HEK293 (cell line): ENCODE data around the gene ANKRD53.

ENCODE experiments used
- KLF10 ChIP-seq: fragments of 450-650 bp; IDR thresholded peaks from 2 replicates; pipeline ENCODE4 v1.5.1; 2018; ENCODE audit warnings: missing biosample characterization, mild to moderate bottlenecking, missing genetic modification characterization
- MYNN ChIP-seq: fragments of 450-650 bp; formaldehyde crosslinking; IDR thresholded peaks from 2 replicates; pipeline ENCODE4 v1.5.1; 2016; ENCODE audit warnings: missing biosample characterization, missing genetic modification characterization, borderline replicate concordance
- OSR2 ChIP-seq: fragments of 450-650 bp; formaldehyde crosslinking; IDR thresholded peaks from 2 replicates; pipeline ENCODE4 v1.5.1; 2016; ENCODE audit warnings: missing biosample characterization, missing genetic modification characterization
- ZIC2 ChIP-seq: fragments of 450-650 bp; formaldehyde crosslinking; IDR thresholded peaks from 2 replicates; pipeline ENCODE4 v1.5.1; 2016; ENCODE audit warnings: missing biosample characterization, missing genetic modification characterization
- ZNF223 ChIP-seq: fragments of 450-650 bp; formaldehyde crosslinking; IDR thresholded peaks from 2 replicates; pipeline ENCODE4 v1.5.1; 2016; ENCODE audit warnings: missing biosample characterization, missing genetic modification characterization
- ZNF274 ChIP-seq, 2 experiments: fragments of 200-500 bp in 1 of 2; fragments of 450-650 bp in 1 of 2; sonication (Bioruptor generic) in 1 of 2; formaldehyde crosslinking in 1 of 2; IDR thresholded peaks; 2 replicates each; pipeline versions ENCODE4 v1.5.1 to v1.6.1; 2014 to 2016; ENCODE audit warnings: borderline replicate concordance in 1 of 2, inconsistent platforms in 1 of 2, low read length in 1 of 2, missing biosample characterization in 1 of 2, missing genetic modification characterization in 1 of 2
- ZNF335 ChIP-seq: fragments of 450-650 bp; formaldehyde crosslinking; conservative IDR thresholded peaks from 2 replicates; pipeline ENCODE4 v1.5.1; 2016; ENCODE audit warnings: missing biosample characterization, missing genetic modification characterization
- ZNF341 ChIP-seq: fragments of 450-650 bp; formaldehyde crosslinking; IDR thresholded peaks from 2 replicates; pipeline ENCODE4; 2016; ENCODE audit warnings: low read depth, missing biosample characterization, missing genetic modification characterization
- ZNF416 ChIP-seq: fragments of 450-650 bp; formaldehyde crosslinking; IDR thresholded peaks from 2 replicates; pipeline ENCODE4 v1.5.1; 2016; ENCODE audit warnings: missing biosample characterization, missing genetic modification characterization
- ZNF530 ChIP-seq: fragments of 450-650 bp; formaldehyde crosslinking; IDR thresholded peaks from 2 replicates; pipeline ENCODE4 v1.5.1; 2016; ENCODE audit warnings: low read depth, missing biosample characterization, missing genetic modification characterization
- ZSCAN4 ChIP-seq: fragments of 450-650 bp; formaldehyde crosslinking; IDR thresholded peaks from 2 replicates; pipeline ENCODE4 v1.5.1; 2017; ENCODE audit warnings: missing biosample characterization, missing genetic modification characterization
- TF ChIP-seq, protein P1 (sequence below): fragments of 450-650 bp; formaldehyde crosslinking; IDR thresholded peaks from 2 replicates; pipeline ENCODE4 v1.5.1; 2016; ENCODE audit warnings: missing biosample characterization, missing genetic modification characterization
- TF ChIP-seq, protein P2 (sequence below): fragments of 450-650 bp; formaldehyde crosslinking; IDR thresholded peaks from 2 replicates; pipeline ENCODE4 v1.5.1; 2016; ENCODE audit warnings: missing biosample characterization, missing genetic modification characterization
- TF ChIP-seq, protein P3 (sequence below): IDR thresholded peaks from 2 replicates; pipeline ENCODE4 v1.6.1; 2011; ENCODE audit warnings: mild to moderate bottlenecking, low read depth, low read length, borderline replicate concordance

DNA sequence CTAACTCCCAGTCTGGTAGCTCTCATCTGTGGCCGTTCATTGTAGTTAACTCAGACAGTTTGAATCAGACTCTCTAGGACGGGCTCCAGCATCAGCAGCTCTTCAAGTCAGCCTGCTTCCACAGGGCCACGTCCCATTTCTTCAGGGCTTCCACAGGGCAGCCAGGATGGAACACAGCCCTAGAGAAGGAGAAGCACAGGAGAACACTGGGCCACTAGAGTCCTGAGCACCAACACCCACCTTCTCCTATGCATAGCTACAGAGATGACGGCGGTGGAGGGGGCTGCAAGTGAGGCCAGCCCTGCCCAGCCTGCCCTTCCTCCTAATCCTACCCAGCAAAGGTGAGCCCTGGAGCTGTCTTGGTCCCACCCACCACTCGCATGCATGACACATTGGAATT, 26.4 kb downstream of the ANKRD53 start:
- no peak for TF ChIP-seq ZNF335 (tag by site-specific recombination)
- no peak for TF ChIP-seq ZNF341 (tag by site-specific recombination)
- TF ChIP-seq ZNF530 (tag by site-specific recombination): no peak
- TF ChIP-seq ZNF416: no peak
- TF ChIP-seq, protein P1, sequence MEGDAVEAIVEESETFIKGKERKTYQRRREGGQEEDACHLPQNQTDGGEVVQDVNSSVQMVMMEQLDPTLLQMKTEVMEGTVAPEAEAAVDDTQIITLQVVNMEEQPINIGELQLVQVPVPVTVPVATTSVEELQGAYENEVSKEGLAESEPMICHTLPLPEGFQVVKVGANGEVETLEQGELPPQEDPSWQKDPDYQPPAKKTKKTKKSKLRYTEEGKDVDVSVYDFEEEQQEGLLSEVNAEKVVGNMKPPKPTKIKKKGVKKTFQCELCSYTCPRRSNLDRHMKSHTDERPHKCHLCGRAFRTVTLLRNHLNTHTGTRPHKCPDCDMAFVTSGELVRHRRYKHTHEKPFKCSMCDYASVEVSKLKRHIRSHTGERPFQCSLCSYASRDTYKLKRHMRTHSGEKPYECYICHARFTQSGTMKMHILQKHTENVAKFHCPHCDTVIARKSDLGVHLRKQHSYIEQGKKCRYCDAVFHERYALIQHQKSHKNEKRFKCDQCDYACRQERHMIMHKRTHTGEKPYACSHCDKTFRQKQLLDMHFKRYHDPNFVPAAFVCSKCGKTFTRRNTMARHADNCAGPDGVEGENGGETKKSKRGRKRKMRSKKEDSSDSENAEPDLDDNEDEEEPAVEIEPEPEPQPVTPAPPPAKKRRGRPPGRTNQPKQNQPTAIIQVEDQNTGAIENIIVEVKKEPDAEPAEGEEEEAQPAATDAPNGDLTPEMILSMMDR: no peak
- TF ChIP-seq OSR2 (tag by site-specific recombination): no peak
- no peak for TF ChIP-seq KLF10 (tag by site-specific recombination)
- TF ChIP-seq ZNF274 (IDR thresholded peaks at IDR 0.05; ENCODE audit: low read length): no peak
- TF ChIP-seq ZNF274 (tag by site-specific recombination; IDR thresholded peaks at IDR 0.05; ENCODE audit: borderline replicate concordance): no peak
- TF ChIP-seq, protein P2, sequence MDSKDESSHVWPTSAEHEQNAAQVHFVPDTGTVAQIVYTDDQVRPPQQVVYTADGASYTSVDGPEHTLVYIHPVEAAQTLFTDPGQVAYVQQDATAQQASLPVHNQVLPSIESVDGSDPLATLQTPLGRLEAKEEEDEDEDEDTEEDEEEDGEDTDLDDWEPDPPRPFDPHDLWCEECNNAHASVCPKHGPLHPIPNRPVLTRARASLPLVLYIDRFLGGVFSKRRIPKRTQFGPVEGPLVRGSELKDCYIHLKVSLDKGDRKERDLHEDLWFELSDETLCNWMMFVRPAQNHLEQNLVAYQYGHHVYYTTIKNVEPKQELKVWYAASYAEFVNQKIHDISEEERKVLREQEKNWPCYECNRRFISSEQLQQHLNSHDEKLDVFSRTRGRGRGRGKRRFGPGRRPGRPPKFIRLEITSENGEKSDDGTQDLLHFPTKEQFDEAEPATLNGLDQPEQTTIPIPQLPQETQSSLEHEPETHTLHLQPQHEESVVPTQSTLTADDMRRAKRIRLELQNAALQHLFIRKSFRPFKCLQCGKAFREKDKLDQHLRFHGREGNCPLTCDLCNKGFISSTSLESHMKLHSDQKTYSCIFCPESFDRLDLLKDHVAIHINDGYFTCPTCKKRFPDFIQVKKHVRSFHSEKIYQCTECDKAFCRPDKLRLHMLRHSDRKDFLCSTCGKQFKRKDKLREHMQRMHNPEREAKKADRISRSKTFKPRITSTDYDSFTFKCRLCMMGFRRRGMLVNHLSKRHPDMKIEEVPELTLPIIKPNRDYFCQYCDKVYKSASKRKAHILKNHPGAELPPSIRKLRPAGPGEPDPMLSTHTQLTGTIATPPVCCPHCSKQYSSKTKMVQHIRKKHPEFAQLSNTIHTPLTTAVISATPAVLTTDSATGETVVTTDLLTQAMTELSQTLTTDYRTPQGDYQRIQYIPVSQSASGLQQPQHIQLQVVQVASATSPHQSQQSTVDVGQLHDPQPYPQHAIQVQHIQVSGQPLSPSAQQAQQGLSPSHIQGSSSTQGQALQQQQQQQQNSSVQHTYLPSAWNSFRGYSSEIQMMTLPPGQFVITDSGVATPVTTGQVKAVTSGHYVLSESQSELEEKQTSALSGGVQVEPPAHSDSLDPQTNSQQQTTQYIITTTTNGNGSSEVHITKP (tag by site-specific recombination): no peak
- no peak for TF ChIP-seq ZIC2 (tag by site-specific recombination)
- TF ChIP-seq, protein P3, sequence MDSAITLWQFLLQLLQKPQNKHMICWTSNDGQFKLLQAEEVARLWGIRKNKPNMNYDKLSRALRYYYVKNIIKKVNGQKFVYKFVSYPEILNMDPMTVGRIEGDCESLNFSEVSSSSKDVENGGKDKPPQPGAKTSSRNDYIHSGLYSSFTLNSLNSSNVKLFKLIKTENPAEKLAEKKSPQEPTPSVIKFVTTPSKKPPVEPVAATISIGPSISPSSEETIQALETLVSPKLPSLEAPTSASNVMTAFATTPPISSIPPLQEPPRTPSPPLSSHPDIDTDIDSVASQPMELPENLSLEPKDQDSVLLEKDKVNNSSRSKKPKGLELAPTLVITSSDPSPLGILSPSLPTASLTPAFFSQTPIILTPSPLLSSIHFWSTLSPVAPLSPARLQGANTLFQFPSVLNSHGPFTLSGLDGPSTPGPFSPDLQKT: no peak
- TF ChIP-seq MYNN (tag by site-specific recombination): no peak
- TF ChIP-seq ZSCAN4 (tag by site-specific recombination): no peak
- TF ChIP-seq ZNF223 (tag by site-specific recombination): no peak
